ENCODE results near the gene FAAH2. TPM values are rescaled to one million over a fixed set of nuclear protein-coding genes. Genes with fewer than 3 reads are reported as not detected.

The FAAH2 gene
- total RNA-seq, 1 experiment from 2014 or later = 7.8 TPM

DNA sequence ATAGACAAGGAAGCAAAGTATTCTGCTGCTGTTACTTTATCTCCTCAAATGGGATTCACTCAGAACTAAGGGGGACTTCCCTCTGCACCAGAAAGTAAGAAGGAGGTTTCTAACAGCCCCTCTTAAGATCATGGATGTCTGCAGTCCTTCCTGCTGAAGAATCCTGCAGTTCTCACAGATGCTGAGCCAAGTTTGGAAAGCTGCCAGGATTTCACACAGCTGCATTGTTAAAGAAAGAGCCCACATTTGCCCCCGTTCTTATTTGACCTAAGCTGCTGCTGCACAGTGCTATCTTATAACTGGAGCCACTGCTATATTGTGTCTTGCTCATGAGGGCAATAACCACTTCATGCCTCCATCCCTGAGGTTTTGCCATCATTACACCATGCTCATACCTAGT is 81.1 kb downstream of the FAAH2 start:
- Histone ChIP-seq H3K9me3 (no peaks in the 10 kb centered on the region), H3K27me3 (replicated peaks; ENCODE audit: control insufficient read depth, insufficient read depth, low read length) (no peaks in the 10 kb centered on the region), H3K36me3 (ENCODE audit: control insufficient read depth, insufficient read depth, low read length) (no peaks in the 10 kb centered on the region), H3K4me1 (no peaks in the 10 kb centered on the region), H3K4me3 (ENCODE audit: low read depth, low read length) (no peak overlapping the region)
- DNase-seq = no peak
- Mint-ChIP-seq H3K4me3 (ENCODE audit: unreplicated experiment) (no peak overlapping the region), H3K27me3 (ENCODE audit: insufficient read depth, unreplicated experiment) (no peaks in the 10 kb centered on the region), H3K36me3 (ENCODE audit: insufficient read depth, unreplicated experiment) (no peaks in the 10 kb centered on the region), H3K4me1 (ENCODE audit: low read depth, unreplicated experiment) (no peaks in the 10 kb centered on the region), H3K9me3 (ENCODE audit: unreplicated experiment) (no peaks in the 10 kb centered on the region), H3K27ac (ENCODE audit: unreplicated experiment) (no peak overlapping the region)
- BruUV-seq (replicated peaks) = no TSS peak
- ChIA-PET POLR2A (no interaction called here), CTCF (no interaction called here)
- TF ChIP-seq, protein P1, sequence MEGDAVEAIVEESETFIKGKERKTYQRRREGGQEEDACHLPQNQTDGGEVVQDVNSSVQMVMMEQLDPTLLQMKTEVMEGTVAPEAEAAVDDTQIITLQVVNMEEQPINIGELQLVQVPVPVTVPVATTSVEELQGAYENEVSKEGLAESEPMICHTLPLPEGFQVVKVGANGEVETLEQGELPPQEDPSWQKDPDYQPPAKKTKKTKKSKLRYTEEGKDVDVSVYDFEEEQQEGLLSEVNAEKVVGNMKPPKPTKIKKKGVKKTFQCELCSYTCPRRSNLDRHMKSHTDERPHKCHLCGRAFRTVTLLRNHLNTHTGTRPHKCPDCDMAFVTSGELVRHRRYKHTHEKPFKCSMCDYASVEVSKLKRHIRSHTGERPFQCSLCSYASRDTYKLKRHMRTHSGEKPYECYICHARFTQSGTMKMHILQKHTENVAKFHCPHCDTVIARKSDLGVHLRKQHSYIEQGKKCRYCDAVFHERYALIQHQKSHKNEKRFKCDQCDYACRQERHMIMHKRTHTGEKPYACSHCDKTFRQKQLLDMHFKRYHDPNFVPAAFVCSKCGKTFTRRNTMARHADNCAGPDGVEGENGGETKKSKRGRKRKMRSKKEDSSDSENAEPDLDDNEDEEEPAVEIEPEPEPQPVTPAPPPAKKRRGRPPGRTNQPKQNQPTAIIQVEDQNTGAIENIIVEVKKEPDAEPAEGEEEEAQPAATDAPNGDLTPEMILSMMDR (IDR thresholded peaks at IDR 0.05; ENCODE audit: insufficient read depth in 1 of 2, low read depth in 1 of 2, low read length in 1 of 2, severe bottlenecking in 1 of 2, unreplicated experiment in 1 of 2) = no peak
- intact Hi-C loops (cut with micrococcal nuclease; ENCODE audit: unreplicated experiment) = no loop called here

DNA sequence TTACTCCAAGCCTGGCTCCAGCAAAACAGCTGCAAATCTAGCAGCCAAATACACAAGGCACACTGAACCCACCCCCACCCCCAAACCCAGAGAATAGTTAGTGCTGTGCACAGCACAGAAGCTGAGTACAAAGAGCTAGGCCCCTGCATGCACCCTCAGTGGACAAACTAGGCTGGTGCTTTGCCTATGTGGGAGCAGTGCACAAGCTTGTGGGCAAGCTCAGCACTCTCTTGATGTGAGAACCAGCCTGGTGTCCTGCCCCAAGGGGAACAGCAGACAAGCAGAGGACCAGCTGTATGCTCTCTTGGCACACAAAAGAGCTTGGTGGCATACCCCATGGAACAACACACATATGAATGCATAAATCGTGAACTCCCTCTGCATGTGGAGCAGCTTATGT is 81.7 kb downstream of the FAAH2 start:
- no peaks in the 10 kb centered on the region for H3K36me3 ChIP-seq (ENCODE audit: control insufficient read depth, insufficient read depth, low read length)
- no peaks in the 10 kb centered on the region for H3K27me3 Mint-ChIP-seq (ENCODE audit: insufficient read depth, unreplicated experiment)
- H3K27me3 ChIP-seq (replicated peaks; ENCODE audit: control insufficient read depth, insufficient read depth, low read length) = no peaks in the 10 kb centered on the region
- H3K9me3 ChIP-seq = no peaks in the 10 kb centered on the region
- H3K9me3 Mint-ChIP-seq (ENCODE audit: unreplicated experiment) = no peaks in the 10 kb centered on the region
- ChIA-PET POLR2A (no interaction called here), CTCF (no interaction called here)
- no peak overlapping the region for H3K4me3 ChIP-seq (ENCODE audit: low read depth, low read length)
- no peak overlapping the region for H3K27ac Mint-ChIP-seq (ENCODE audit: unreplicated experiment)
- intact Hi-C loops (cut with micrococcal nuclease; ENCODE audit: unreplicated experiment) = no loop called here
- H3K4me3 Mint-ChIP-seq (ENCODE audit: unreplicated experiment) = no peak overlapping the region
- TF ChIP-seq, protein P1 (IDR thresholded peaks at IDR 0.05; ENCODE audit: insufficient read depth in 1 of 2, low read depth in 1 of 2, low read length in 1 of 2, severe bottlenecking in 1 of 2, unreplicated experiment in 1 of 2) = no peak
- H3K4me1 Mint-ChIP-seq (ENCODE audit: low read depth, unreplicated experiment) = no peaks in the 10 kb centered on the region
- BruUV-seq (replicated peaks) = no TSS peak
- H3K36me3 Mint-ChIP-seq (ENCODE audit: insufficient read depth, unreplicated experiment) = no peaks in the 10 kb centered on the region
- no peaks in the 10 kb centered on the region for H3K4me1 ChIP-seq
- DNase-seq = no peak

GRCh38 chrX:57379296-57379695 is 92.8 kb downstream of the FAAH2 start:
- Mint-ChIP-seq H3K27me3 (ENCODE audit: insufficient read depth, unreplicated experiment) (no peaks in the 10 kb centered on the region), H3K36me3 (ENCODE audit: insufficient read depth, unreplicated experiment) (no peaks in the 10 kb centered on the region), H3K9me3 (ENCODE audit: unreplicated experiment) (no peaks in the 10 kb centered on the region), H3K4me3 (ENCODE audit: unreplicated experiment) (no peak overlapping the region), H3K27ac (ENCODE audit: unreplicated experiment) (no peak overlapping the region), H3K4me1 (ENCODE audit: low read depth, unreplicated experiment) (no peaks in the 10 kb centered on the region)
- ChIA-PET CTCF (no interaction called here), POLR2A (no interaction called here)
- intact Hi-C loops (cut with micrococcal nuclease; ENCODE audit: unreplicated experiment) = no loop called here
- Histone ChIP-seq H3K27me3 (replicated peaks; ENCODE audit: control insufficient read depth, insufficient read depth, low read length) (no peaks in the 10 kb centered on the region), H3K4me1 (no peaks in the 10 kb centered on the region), H3K36me3 (ENCODE audit: control insufficient read depth, insufficient read depth, low read length) (no peaks in the 10 kb centered on the region), H3K4me3 (ENCODE audit: low read depth, low read length) (no peak overlapping the region), H3K9me3 (no peaks in the 10 kb centered on the region)
- TF ChIP-seq, protein P1 (IDR thresholded peaks at IDR 0.05; ENCODE audit: insufficient read depth in 1 of 2, low read depth in 1 of 2, low read length in 1 of 2, severe bottlenecking in 1 of 2, unreplicated experiment in 1 of 2) = no peak
- no TSS peak for BruUV-seq (replicated peaks)
- no peak for DNase-seq

All from Caco-2 (cell line).